ENCODE results near the gene PHLDA1. TPM values are rescaled to one million over a fixed set of nuclear protein-coding genes. Genes with fewer than 3 reads are reported as not detected.

Gene PHLDA1
- polyA plus RNA-seq, 1 of the 3 experiments (the other 2 are of a cell fraction): 26.2 TPM

DNA sequence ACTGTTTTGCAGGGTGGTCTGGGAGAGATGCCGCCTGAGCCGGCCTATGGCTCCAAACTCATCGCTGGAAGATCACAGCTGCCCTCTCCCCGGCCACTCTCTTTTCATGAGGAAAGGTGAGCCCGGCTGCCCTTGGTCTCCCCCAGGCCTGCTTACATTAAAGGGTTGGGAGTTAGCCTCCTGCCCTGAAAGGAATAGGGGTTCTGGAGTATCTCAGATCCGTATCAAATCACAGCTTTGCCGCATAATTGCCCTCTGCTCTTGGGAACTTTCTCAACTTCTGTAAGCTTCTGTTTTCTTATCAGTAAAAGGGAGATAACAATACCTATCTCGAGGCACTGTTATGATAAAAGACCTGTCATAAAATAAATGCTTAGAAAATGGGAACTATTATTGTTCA is 17.6 kb downstream of the PHLDA1 start:
- Histone ChIP-seq H2AFZ (ENCODE audit: low read depth) (no peak overlapping the region), H3K9me3 (no peaks in the 10 kb centered on the region), H3K79me2 (ENCODE audit: insufficient read depth) (no peaks in the 10 kb centered on the region), H3F3A (replicated peaks; ENCODE audit: insufficient read depth) (peaks cover 3% of the 10 kb centered on the region), H4K20me1 (ENCODE audit: insufficient read depth) (no peaks in the 10 kb centered on the region), H3K27ac (ENCODE audit: low read depth in 2 of 2, low read length in 1 of 2) (no peak overlapping the region; a peak in 1 of 4 replicates), H3K4me2 (no peak overlapping the region), H3K9me2 (no peaks in the 10 kb centered on the region), H3K27me3 (ENCODE audit: insufficient read depth) (no peaks in the 10 kb centered on the region), H3K4me1 (ENCODE audit: control insufficient read depth in 1 of 2, insufficient read depth in 2 of 2, low read depth in 1 of 2, low read length in 1 of 2) (peaks cover 11 to 18% of the 10 kb centered on the region in 2 experiments; a peak in 3 of 4 replicates), H3K4me3 (ENCODE audit: low read depth in 2 of 2, low read length in 1 of 2) (no peak overlapping the region), H3K36me3 (replicated peaks in 1 of 2; ENCODE audit: control insufficient read depth in 1 of 2, insufficient read depth in 2 of 2, low read length in 1 of 2) (no peaks in the 10 kb centered on the region), H3K9ac (no peak overlapping the region)
- WGBS (ENCODE audit: low lambda C conversion rate): 71% methylated on average over 8 of the region's 8 CpGs
- peak; percentile 80 for DNase-seq
- POLR2A ChIA-PET: interaction anchor here (1.7 kb wide), 1 partner anchor 11 kb away, joined by 7 read pairs; no protein-coding TSS in a partner anchor
- CTCF ChIA-PET: interaction anchor here (1.0 to 2.3 kb wide), 7 partner anchors 11 to 487 kb away, joined by 3 to 9 read pairs (median 4); no protein-coding TSS in a partner anchor
- TF ChIP-seq RAD21 (IDR thresholded peaks at IDR 0.05; ENCODE audit: low read length): peak; percentile 38; the same call in 1 of the 2 replicates
- TF ChIP-seq FOSL2 (IDR thresholded peaks at IDR 0.05; ENCODE audit: borderline replicate concordance, low read depth): no peak
- TF ChIP-seq FOXM1 (IDR thresholded peaks at IDR 0.05; ENCODE audit: low read depth): no peak
- no peak for TF ChIP-seq TEAD4 (IDR thresholded peaks at IDR 0.05; ENCODE audit: borderline replicate concordance, insufficient read depth)
- TF ChIP-seq CHD2 (IDR thresholded peaks at IDR 0.05; ENCODE audit: low read length, partially characterized antibody): peak; percentile 76
- TF ChIP-seq NRF1 (IDR thresholded peaks at IDR 0.05; ENCODE audit: low read depth, low read length): no peak
- no peak for TF ChIP-seq RFX5 (IDR thresholded peaks at IDR 0.05; ENCODE audit: low read length)
- TF ChIP-seq, protein P1, sequence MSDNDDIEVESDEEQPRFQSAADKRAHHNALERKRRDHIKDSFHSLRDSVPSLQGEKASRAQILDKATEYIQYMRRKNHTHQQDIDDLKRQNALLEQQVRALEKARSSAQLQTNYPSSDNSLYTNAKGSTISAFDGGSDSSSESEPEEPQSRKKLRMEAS (IDR thresholded peaks at IDR 0.05; ENCODE audit: low read depth): no peak
- TF ChIP-seq ZBTB33 (IDR thresholded peaks at IDR 0.05; ENCODE audit: borderline replicate concordance, low read depth): no peak
- TF ChIP-seq GATA2 (CRISPR knock-in tag; IDR thresholded peaks at IDR 0.05): peak; percentile 100
- TF ChIP-seq ELF1 (IDR thresholded peaks at IDR 0.05): no peak
- no peak for TF ChIP-seq USF1 (IDR thresholded peaks at IDR 0.05; ENCODE audit: borderline replicate concordance, low read depth)
- TF ChIP-seq SMC3 (IDR thresholded peaks at IDR 0.05; ENCODE audit: low read depth, low read length): no peak
- TF ChIP-seq EZH2phosphoT487 (IDR thresholded peaks at IDR 0.05; ENCODE audit: borderline replicate concordance, low read depth): no peak
- TF ChIP-seq FOXJ3 (CRISPR knock-in tag; IDR thresholded peaks at IDR 0.05): peak; percentile 86; the same call in 1 of the 2 replicates
- peak; percentile 100 for TF ChIP-seq RCOR1 (IDR thresholded peaks at IDR 0.05; ENCODE audit: low read length)
- TF ChIP-seq, protein P2, sequence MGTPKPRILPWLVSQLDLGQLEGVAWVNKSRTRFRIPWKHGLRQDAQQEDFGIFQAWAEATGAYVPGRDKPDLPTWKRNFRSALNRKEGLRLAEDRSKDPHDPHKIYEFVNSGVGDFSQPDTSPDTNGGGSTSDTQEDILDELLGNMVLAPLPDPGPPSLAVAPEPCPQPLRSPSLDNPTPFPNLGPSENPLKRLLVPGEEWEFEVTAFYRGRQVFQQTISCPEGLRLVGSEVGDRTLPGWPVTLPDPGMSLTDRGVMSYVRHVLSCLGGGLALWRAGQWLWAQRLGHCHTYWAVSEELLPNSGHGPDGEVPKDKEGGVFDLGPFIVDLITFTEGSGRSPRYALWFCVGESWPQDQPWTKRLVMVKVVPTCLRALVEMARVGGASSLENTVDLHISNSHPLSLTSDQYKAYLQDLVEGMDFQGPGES (IDR thresholded peaks at IDR 0.05; ENCODE audit: low read depth, low read length): no peak
- no peak for TF ChIP-seq MEF2A (IDR thresholded peaks at IDR 0.05; ENCODE audit: borderline replicate concordance, low read depth)
- no peak for TF ChIP-seq RXRA (IDR thresholded peaks at IDR 0.05; ENCODE audit: borderline replicate concordance, low read depth)
- peak; percentile 53; the same call in 1 of the 2 replicates for TF ChIP-seq POLR2AphosphoS5 (IDR thresholded peaks at IDR 0.05; ENCODE audit: low read depth, low read length)
- TF ChIP-seq GABPA (IDR thresholded peaks at IDR 0.05; ENCODE audit: low read depth): no peak
- TF ChIP-seq, protein P3, sequence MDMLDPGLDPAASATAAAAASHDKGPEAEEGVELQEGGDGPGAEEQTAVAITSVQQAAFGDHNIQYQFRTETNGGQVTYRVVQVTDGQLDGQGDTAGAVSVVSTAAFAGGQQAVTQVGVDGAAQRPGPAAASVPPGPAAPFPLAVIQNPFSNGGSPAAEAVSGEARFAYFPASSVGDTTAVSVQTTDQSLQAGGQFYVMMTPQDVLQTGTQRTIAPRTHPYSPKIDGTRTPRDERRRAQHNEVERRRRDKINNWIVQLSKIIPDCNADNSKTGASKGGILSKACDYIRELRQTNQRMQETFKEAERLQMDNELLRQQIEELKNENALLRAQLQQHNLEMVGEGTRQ (IDR thresholded peaks at IDR 0.05; ENCODE audit: borderline replicate concordance, low read depth, low read length): no peak
- TF ChIP-seq TAF1 (IDR thresholded peaks at IDR 0.05; ENCODE audit: borderline replicate concordance, low read depth, low read length): no peak
- no peak for TF ChIP-seq NFIC (IDR thresholded peaks at IDR 0.05; ENCODE audit: borderline replicate concordance)
- TF ChIP-seq YY1 (IDR thresholded peaks at IDR 0.05; ENCODE audit: low read depth): no peak
- peak; percentile 64 for TF ChIP-seq TCF12 (IDR thresholded peaks at IDR 0.05)
- TF ChIP-seq EP300 (IDR thresholded peaks at IDR 0.05; ENCODE audit: borderline replicate concordance in 1 of 2, low read depth in 1 of 2, low read length in 1 of 2): peak in 1 of 2 experiments; percentile 98; a peak in 2 of 4 replicates
- TF ChIP-seq, protein P4, sequence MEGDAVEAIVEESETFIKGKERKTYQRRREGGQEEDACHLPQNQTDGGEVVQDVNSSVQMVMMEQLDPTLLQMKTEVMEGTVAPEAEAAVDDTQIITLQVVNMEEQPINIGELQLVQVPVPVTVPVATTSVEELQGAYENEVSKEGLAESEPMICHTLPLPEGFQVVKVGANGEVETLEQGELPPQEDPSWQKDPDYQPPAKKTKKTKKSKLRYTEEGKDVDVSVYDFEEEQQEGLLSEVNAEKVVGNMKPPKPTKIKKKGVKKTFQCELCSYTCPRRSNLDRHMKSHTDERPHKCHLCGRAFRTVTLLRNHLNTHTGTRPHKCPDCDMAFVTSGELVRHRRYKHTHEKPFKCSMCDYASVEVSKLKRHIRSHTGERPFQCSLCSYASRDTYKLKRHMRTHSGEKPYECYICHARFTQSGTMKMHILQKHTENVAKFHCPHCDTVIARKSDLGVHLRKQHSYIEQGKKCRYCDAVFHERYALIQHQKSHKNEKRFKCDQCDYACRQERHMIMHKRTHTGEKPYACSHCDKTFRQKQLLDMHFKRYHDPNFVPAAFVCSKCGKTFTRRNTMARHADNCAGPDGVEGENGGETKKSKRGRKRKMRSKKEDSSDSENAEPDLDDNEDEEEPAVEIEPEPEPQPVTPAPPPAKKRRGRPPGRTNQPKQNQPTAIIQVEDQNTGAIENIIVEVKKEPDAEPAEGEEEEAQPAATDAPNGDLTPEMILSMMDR (IDR thresholded peaks at IDR 0.05): no peak
- no peak for TF ChIP-seq SIN3A (IDR thresholded peaks at IDR 0.05; ENCODE audit: borderline replicate concordance, low read depth, low read length)

All from SK-N-SH (cell line).